LoVo (cell line): ENCODE measurements around the gene HTR3B.
A peak's percentile ranks its signal among the peaks of the same experiment; 100 is the strongest.

ENCODE experiments used
- DNase-seq: peaks from one replicate; pipeline ENCODE4 v3.0.0-alpha.2; 2016; ENCODE audit warnings: low spot score

HTR3B gene

DNA sequence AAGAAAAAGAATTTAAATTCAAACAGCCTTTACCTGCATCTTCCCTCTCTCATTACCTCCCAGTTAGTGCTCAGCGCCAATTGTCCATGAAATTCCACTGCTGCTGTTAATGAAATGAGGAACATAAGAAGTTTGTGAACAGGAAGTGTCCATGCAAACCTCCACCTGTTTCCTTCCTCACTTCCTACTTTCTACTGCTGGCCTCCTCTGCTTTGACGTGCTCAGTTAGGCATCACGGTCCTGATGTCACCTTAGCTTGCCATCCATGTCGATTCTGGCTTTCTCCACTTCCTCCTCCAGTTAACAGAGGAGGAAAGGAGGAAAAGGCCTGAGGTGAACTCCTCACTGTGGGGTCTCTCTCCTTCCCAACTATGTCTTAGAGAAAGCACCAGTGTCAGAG, 43.4 kb downstream of the HTR3B start:
- DNase-seq: no peak

DNA sequence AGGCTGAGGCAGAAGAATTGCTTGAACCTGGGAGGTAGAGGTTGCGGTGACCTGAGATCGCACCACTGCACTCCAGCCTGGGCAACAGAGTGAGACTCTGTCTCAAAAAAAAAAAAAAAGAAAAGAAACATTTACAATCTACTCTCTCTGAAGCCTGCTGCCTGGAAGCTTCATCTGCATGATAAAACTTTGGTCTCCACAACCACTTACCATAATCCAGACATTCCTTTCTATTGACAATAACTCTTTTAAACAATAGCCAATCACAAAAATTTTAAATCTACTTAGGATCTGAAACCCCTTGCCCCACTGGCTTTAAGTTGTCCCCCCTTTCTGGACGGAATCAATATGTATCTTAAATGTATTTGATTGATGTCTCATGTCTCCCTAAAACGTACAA, 45.3 kb downstream of the HTR3B start:
- no peak for DNase-seq

DNA sequence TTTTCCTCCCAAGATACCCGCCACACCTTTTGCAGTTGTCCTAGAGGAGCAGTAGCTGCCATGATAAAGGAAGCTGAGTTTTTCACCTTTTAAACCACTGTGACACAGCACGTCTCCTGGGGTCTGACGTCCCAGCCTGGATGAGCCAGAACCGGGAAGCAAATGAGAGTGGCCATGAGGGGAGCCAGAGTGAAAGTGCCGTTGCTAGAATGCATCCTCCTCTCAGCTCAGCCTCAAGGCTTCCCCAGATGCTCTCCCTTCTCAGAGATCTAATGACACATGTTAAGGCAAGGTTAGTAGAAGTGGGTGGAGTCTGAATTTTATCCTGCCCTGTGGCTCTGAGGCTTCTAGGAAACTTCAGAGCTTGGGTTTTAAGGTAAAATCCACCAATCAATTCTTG, 46.9 kb downstream of the HTR3B start:
- no peak for DNase-seq

DNA sequence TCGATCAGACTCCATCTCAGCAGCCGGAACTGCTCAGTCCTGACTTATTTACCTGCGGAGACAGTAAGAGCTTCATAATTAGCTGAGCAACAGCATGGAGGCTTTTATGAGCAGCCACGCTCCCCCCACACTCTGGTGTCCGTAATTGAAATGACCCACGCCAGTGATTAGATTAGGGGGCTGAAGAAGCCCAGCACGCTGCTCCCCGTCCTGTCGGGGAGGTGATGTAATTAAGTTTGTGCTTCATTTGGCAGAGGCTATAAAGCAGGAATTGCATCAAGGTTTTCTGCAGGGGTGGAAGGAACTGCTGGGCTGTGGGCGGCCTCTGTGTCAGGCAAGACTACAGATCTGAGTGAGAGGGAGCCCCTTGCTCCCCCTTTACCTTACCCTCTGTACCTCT, 47.5 kb downstream of the HTR3B start:
- no peak for DNase-seq

DNA sequence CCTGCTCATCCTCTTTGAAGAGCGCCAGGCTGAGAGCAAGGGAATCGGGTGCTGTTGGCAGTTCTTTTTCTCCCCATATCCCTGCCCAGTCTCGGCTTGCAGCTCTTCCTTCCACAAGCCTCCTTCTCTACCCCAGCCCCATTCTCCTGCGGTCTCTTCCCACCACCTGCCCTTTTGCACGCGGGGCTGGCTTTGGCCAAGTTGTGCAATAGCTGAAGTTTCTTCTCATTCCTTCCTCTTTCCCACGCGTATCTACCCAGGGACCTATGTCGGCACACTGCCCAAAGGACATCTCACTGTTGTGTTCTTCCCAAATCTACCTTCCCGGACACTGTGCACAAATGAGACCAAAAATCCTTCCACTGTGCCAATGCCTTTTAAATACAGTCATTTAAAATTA, 48.0 kb downstream of the HTR3B start:
- no peak for DNase-seq

DNA sequence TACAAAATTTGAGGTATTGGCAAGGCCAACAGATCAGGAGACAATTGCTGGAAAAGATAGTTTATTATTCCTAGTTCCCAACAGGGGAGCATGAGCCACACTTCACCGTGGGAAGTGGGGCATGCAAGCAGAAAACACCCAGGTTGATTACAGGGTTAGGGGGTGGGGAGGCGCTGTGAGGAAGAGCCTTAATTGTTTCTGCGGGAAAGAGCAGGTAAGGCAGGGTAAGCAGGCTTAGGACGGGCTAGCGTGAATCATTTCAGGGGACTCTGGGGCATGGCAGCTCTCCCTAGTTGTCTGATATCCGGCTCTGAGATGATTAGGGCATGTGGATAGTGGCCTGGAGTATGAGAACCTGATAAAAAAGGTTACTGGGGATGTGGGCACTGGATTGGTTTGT, 49.6 kb downstream of the HTR3B start:
- no peak for DNase-seq

DNA sequence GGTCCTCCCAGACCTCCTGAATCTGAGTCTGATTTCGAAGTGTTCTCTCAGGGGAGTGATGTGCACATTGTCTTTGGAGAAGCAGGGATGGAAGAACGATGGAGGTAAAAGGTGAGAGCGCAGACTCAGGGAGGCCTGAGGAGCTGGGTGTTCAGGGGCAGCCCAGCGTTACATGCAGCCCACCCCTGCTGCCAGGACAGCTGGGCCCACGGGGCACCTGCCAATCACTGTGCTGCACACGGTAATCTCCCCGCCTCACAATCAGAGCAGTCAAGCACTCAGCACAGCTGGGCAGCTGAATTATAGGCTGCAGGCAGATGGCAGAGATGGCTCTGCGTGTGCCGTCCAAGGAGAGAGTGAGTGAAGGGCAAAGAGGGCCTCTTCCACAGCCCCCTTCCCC, 52.4 kb downstream of the HTR3B start:
- DNase-seq: no peak

DNA sequence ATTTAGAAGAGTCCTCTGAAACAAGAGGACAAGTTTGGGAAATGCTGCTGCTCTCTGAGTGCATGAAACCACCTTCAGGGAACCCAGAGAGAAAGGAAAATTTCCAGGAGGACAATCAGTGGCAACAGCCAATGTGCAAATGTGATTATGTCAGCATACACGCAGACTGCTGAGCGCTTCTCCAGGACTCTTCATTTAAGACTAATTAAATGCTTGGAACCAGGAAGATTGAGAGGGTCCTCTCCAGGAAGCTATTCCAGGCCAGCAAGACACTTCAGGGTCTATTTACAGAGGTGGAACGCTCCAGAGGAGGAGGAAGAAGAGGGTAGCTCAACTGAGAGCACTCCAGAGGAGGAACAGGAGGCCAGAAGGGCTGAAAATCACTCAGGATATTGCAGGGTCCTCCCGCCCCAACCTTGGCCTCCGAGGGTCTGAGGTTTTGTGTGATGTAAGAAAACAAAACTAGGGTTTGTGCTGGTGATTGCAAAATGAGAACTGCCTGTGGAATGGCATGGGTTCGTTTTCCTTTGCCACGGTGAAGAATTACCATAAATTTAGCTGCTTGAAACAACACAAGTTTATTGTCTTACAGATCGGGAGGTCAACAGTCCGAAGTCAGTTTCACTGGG, 56.2 kb downstream of the HTR3B start:
- DNase-seq: no peak

DNA sequence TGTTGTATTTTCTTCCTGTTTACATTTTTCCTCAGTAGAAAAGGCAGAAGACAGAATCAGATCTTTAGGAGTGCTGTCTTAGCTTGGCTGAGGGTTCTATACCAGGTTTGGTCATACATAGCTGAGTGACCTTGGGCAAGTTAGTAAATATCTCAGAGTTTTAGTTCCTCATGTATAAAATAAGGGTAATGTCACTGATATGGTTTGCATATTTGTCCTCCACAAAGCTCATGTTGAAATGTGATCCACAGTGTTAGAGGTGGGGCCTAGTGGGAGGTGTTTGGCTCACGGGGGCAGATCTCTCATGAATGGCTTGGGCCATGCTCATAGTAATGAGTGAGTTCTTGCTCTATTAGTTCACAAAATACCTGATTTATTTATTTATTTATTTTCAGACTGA, 62.8 kb downstream of the HTR3B start:
- DNase-seq: no peak

DNA sequence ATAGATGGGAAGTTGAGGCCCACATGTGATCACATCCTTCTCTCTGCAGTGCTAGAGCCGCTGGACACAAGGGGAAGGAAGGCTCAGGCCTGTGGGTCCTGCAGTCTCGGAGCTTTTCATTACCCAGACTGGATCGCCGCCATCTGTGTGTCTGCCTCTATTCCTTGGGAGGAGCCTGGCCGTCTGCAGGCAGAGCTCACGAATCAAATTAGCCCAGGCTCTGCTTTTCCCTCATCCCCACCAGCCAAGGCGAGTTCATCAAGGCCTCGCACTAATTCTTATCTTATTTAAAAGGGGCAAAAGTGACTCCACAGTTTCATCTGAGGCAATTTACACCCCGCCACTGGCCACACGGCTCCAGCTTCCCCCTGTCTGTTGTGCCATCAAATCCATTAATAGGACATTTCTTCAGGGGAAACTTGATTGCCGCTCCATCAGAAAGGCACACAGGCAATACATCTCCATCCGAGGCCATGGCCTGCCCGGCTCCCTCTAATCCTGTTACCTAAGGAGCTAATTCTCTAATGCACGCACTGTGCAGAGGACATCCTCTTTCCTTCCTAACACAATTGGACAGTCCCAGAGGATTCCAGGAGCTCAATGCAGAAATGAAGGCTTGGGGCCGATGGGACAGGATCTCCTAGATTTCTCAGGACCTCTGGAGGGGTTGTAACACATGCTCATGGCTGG, 67.1 kb downstream of the HTR3B start:
- no peak for DNase-seq

DNA sequence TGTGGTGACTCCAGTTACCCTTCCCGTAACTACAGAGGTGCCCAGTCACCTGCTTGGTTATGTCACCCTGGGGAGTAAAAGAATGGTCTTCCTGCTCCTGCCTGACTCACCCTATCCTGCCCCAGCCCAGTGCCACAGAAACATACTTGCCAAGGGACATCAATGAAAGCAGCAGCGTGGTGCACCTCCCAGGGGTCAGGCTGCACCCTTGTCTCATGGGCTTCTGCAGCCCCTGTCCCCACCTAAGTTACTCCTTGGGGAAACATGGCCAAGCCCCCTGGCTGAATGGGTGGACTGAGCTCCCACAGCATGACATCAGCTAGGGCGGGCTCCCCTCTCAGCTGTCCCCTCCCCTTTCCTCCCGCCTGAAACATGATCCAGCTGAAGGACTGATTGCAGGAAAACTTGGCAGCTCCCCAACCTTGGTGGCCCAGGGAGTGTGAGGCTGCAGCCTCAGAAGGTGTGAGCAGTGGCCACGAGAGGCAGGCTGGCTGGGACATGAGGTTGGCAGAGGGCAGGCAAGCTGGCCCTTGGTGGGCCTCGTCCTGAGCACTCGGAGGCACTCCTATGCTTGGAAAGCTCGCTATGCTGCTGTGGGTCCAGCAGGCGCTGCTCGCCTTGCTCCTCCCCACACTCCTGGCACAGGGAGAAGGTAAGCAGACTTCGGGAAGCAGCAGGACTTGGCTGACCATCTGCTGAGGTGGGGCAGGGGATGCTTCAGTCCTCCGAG, 70.3 kb downstream of the HTR3B start, which contains the start of gene HTR3A:
Gene HTR3A, plus strand, starts transcription at position 368 of the 730 bp plus-strand sequence. Its CDS starts 218 bp downstream, at position 586.
- peak; percentile 63 for DNase-seq

DNA sequence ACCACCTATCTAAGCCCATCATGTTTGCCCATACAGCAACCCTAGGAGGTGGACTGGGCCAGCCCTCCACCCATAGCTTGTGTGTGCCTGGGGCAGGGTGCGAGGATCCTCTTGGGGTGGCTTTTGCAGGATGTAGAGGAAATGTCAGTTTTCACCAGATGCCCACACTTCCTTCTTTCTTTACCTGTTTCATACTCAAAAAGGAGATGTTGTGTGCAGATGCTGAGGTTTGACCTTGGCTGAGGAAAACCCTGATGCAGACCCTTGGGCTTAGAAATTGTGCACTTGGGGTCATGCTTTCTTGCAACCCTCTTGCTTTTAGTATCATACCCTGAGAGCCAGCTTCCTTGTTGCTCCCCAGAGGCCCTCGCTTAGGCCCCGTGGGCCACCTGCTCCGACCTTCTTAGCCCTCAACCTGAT, 72.5 kb downstream of the HTR3B start:
- no peak for DNase-seq

DNA sequence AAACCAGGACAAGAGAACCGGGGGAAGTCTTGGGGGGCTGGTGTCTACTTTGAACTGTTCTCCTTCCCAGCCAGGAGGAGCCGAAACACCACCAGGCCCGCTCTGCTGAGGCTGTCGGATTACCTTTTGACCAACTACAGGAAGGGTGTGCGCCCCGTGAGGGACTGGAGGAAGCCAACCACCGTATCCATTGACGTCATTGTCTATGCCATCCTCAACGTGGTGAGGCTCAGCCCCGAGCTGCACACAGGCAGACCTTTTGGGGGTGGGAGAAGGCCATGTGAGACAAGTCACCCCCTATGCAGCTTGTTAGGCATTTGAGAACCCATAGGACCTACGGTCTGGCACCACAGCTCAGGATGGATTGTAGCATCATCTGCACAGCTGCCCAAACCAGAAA, 73.1 kb downstream of the HTR3B start:
- no peak for DNase-seq

DNA sequence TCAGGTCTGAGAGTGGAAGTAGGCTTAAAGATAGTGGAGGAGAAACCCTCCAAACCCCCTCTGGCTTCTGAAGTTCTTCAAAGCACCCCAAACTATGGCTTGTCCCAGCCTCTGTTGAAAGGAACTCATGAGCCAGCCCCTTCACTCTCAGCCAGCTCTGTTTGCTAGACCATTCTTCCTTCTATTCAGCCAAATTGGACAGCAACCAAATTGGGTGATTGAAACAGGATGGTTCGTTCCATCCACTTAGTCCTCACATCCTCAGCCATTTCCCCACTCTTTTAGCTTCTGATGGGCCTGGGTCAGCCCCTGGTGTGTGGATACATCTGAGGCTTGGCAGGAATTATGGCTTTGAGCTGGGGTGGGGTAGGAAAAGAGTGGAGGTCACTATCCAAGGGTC, 74.8 kb downstream of the HTR3B start:
- no peak for DNase-seq

DNA sequence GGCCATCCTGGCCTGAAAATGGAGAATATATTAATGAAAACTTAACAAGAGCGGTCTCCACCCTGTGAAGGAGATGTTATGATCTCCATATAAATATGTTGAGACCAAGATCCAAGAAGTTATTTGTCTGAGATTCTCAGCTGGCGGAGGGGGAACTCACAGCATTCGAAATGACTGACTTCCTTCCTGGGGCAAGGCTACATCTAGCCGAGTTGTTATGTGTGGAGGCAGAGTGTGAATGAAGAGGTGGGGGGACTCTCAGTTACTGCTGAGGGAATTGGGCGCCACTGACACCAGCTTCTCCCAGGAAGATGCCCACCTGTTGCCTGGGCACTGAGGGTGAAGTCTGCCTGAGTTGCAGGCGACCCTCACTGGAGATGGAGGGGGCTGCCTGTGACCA, 76.2 kb downstream of the HTR3B start:
- DNase-seq: no peak

DNA sequence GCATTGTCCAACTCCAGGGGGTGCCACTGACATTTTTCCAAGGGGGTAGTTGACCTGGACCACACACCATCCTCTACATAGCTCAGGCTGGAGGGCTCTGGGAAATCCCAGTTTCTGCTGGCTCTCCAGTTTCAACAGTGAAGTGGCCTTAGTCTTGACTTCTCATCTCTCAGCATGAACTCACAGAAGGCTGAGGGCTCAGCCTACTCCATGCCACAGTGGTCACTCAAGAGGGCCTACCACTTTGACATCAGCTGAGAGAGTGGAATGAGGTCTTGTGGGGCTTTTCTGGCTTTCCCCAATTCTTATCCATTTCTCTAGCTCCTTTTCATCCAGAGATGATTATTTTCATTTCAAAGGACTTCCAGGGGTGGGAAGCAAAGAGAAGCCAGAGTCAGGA, 77.7 kb downstream of the HTR3B start:
- no peak for DNase-seq

DNA sequence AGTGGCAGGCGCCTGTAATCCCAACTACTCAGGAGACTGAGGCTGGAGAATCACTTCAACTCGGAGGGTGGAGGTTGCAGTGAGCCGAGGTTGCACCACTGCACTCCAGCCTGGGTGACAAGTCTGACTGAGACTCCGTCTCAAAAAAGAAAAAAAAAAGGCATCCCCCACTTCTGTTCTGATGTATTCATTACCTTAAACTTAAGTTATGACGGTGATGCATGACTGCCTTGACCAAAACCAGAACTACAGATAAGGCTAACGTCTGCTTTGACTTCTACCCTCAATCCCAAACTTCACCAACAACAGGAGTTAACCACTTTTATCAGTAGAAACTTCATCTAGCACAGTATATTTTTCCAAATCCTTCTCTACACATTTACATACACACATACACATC, 80.2 kb downstream of the HTR3B start:
- DNase-seq: no peak

DNA sequence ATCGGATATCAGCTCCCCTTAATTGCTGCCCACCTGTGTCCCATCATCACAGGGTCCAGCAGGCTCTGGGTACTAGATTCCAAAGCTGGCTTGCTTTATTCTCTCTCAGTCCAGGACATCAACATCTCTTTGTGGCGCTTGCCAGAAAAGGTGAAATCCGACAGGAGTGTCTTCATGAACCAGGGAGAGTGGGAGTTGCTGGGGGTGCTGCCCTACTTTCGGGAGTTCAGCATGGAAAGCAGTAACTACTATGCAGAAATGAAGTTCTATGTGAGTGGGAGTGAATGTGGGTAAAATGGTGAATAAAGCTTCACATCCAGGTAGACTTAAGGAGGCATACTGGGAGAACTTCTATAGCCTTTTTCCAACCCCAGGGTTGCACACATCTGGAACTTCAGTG, 81.3 kb downstream of the HTR3B start:
- DNase-seq: no peak

DNA sequence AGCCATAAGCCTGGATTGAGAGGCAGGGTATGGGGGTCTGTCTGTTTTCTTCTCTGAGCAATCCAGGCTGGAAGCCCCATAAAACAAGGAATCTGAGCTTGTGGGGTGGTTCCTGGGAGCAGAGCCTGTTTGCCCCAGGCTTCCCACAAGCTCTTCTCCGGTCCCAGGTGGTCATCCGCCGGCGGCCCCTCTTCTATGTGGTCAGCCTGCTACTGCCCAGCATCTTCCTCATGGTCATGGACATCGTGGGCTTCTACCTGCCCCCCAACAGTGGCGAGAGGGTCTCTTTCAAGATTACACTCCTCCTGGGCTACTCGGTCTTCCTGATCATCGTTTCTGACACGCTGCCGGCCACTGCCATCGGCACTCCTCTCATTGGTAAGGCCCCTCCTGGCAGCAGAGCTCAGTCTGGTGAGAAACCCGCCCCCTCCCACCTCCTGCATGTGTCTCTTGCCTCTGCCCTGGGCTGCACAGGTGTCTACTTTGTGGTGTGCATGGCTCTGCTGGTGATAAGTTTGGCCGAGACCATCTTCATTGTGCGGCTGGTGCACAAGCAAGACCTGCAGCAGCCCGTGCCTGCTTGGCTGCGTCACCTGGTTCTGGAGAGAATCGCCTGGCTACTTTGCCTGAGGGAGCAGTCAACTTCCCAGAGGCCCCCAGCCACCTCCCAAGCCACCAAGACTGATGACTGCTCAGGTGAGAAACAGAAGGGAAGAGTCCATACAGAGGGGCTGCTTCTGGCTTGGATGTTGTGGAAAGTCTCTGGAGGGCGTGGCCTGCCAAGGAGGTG, 82.0 kb downstream of the HTR3B start:
- DNase-seq: no peak

DNA sequence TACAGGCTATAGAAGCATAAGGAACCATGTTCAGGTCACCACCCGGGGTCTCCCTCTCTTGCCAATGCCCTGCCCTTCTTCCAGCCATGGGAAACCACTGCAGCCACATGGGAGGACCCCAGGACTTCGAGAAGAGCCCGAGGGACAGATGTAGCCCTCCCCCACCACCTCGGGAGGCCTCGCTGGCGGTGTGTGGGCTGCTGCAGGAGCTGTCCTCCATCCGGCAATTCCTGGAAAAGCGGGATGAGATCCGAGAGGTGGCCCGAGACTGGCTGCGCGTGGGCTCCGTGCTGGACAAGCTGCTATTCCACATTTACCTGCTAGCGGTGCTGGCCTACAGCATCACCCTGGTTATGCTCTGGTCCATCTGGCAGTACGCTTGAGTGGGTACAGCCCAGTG, 84.8 kb downstream of the HTR3B start:
- no peak for DNase-seq

DNA sequence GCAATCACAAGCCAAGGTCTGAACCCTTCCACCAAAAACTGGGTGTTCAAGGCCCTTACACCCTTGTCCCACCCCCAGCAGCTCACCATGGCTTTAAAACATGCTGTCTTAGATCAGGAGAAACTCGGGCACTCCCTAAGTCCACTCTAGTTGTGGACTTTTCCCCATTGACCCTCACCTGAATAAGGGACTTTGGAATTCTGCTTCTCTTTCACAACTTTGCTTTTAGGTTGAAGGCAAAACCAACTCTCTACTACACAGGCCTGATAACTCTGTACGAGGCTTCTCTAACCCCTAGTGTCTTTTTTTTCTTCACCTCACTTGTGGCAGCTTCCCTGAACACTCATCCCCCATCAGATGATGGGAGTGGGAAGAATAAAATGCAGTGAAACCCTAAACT, 85.3 kb downstream of the HTR3B start:
- DNase-seq: no peak

DNA sequence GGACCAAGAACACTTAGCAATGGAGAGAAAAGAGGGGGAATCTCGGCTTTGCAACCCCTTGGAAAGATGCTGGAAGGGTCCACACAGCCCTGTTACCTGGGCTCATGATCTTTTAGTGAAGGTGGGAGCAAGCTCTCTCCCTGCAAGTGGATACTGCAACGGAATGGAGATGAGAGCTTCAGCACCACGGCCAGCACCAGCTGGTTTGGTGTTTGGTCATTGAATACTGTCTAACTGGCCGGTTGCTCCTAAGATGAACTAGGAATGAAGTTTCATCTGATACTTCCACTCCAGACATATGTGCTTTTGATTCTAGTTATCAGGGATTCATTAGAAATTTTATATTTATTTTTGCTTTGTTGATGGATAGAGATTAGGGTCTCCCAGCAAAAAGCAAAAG, 86.6 kb downstream of the HTR3B start:
- DNase-seq: peak; percentile 18
